ENCODE data around the gene SNAPC1.

SNAPC1 gene

DNA sequence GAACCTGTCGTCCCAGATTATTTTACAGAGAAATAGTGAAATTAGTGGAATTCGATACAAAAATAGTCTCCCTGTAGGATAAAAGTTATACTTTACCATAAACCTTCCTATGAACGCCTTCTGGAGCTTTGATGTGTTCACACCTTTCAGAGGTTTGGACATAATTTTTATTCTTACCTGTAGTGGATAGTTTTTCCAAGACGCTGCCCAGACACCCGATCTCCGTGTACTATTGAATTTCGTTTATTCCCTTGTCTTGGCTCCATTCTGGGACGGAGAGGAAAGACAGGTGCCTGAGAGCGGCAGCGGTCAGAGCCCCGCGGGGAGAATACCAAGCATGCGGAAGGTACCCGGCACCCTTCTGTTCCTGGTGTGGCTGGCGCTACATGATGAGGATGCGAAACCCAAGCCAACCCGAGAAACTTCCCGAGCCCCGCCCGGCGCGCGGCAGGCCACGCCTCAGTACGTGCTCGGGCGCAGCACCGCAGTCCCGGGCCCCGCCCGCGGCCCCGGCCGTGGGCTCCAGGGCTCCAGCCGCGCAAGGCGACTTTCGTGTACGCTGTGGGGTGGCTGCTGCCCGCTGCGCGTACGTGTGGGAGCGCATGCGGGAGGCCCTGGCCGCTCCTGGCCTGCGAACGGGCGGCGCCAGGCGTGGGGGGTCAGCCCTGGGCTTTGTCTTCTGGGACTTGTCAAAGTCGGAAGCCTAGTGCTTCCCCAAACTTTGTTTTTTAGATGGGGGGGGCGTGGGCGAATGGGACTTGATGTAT is 11.3 kb upstream of the SNAPC1 start (continued):
- TF ChIP-seq, protein P1, sequence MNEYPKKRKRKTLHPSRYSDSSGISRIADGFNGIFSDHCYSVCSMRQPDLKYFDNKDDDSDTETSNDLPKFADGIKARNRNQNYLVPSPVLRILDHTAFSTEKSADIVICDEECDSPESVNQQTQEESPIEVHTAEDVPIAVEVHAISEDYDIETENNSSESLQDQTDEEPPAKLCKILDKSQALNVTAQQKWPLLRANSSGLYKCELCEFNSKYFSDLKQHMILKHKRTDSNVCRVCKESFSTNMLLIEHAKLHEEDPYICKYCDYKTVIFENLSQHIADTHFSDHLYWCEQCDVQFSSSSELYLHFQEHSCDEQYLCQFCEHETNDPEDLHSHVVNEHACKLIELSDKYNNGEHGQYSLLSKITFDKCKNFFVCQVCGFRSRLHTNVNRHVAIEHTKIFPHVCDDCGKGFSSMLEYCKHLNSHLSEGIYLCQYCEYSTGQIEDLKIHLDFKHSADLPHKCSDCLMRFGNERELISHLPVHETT (tag by site-specific recombination; IDR thresholded peaks at IDR 0.05) = no peak
- TF ChIP-seq ZNF211 (tag by site-specific recombination; IDR thresholded peaks at IDR 0.05; ENCODE audit: low read depth) (no peak), ZBTB48 (tag by site-specific recombination; IDR thresholded peaks at IDR 0.05) (no peak), ZNF398 (tag by site-specific recombination; IDR thresholded peaks at IDR 0.05) (no peak), PBX3 (CRISPR knock-in tag; IDR thresholded peaks at IDR 0.05) (no peak), ZSCAN18 (tag by site-specific recombination; IDR thresholded peaks at IDR 0.05) (no peak), ZNF670 (tag by site-specific recombination; IDR thresholded peaks at IDR 0.05; ENCODE audit: low read depth) (no peak), ZNF155 (tag by site-specific recombination; IDR thresholded peaks at IDR 0.05) (no peak), ZNF610 (tag by site-specific recombination; IDR thresholded peaks at IDR 0.05; ENCODE audit: borderline replicate concordance) (peak; percentile 74; the same call in 1 of the 2 replicates), ZNF501 (tag by site-specific recombination; IDR thresholded peaks at IDR 0.05) (no peak), ZNF768 (tag by site-specific recombination; IDR thresholded peaks at IDR 0.05) (no peak), ZNF335 (tag by site-specific recombination; conservative IDR thresholded peaks at IDR 0.05) (no peak), ZIC2 (tag by site-specific recombination; IDR thresholded peaks at IDR 0.05) (peak; percentile 92), SETDB1 (IDR thresholded peaks at IDR 0.05; ENCODE audit: insufficient read length, low read length) (no peak), ZNF221 (tag by site-specific recombination; IDR thresholded peaks at IDR 0.05; ENCODE audit: borderline replicate concordance) (no peak), ZFP37 (tag by site-specific recombination; IDR thresholded peaks at IDR 0.05) (no peak), ZFHX2 (tag by site-specific recombination; conservative IDR thresholded peaks at IDR 0.05) (peak; percentile 83), EGR2 (tag by site-specific recombination; IDR thresholded peaks at IDR 0.05; ENCODE audit: low read depth) (peak; percentile 81), IKZF3 (tag by site-specific recombination; IDR thresholded peaks at IDR 0.05) (peak; percentile 74; the same call in 1 of the 2 replicates), ZNF302 (tag by site-specific recombination; IDR thresholded peaks at IDR 0.05; ENCODE audit: low read depth) (no peak), ZSCAN30 (tag by site-specific recombination; IDR thresholded peaks at IDR 0.05) (peak; percentile 83; the same call in 1 of the 2 replicates), GLI2 (tag by site-specific recombination; IDR thresholded peaks at IDR 0.05; ENCODE audit: borderline replicate concordance, low read depth) (no peak), ZNF561 (tag by site-specific recombination; IDR thresholded peaks at IDR 0.05; ENCODE audit: borderline replicate concordance) (peak; percentile 95), PRDM4 (tag by site-specific recombination; IDR thresholded peaks at IDR 0.05) (no peak), OSR2 (tag by site-specific recombination; IDR thresholded peaks at IDR 0.05) (peak; percentile 50), ZNF423 (tag by site-specific recombination; IDR thresholded peaks at IDR 0.05) (peak; percentile 31)
- TF ChIP-seq, protein P2, sequence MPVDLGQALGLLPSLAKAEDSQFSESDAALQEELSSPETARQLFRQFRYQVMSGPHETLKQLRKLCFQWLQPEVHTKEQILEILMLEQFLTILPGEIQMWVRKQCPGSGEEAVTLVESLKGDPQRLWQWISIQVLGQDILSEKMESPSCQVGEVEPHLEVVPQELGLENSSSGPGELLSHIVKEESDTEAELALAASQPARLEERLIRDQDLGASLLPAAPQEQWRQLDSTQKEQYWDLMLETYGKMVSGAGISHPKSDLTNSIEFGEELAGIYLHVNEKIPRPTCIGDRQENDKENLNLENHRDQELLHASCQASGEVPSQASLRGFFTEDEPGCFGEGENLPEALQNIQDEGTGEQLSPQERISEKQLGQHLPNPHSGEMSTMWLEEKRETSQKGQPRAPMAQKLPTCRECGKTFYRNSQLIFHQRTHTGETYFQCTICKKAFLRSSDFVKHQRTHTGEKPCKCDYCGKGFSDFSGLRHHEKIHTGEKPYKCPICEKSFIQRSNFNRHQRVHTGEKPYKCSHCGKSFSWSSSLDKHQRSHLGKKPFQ (tag by site-specific recombination; IDR thresholded peaks at IDR 0.05) = peak; percentile 57; the same call in 1 of the 2 replicates
- TF ChIP-seq, protein P3, sequence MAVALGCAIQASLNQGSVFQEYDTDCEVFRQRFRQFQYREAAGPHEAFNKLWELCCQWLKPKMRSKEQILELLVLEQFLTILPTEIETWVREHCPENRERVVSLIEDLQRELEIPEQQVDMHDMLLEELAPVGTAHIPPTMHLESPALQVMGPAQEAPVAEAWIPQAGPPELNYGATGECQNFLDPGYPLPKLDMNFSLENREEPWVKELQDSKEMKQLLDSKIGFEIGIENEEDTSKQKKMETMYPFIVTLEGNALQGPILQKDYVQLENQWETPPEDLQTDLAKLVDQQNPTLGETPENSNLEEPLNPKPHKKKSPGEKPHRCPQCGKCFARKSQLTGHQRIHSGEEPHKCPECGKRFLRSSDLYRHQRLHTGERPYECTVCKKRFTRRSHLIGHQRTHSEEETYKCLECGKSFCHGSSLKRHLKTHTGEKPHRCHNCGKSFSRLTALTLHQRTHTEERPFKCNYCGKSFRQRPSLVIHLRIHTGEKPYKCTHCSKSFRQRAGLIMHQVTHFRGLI (tag by site-specific recombination; IDR thresholded peaks at IDR 0.05) = peak; percentile 86

Measured in HEK293 (cell line).